NK-92 treated with Interleukin-12 subunit alpha and Interleukin-12 subunit beta, amount 100 ng/mL, for 24 hours (cell line): ENCODE results near the gene TMEM117.

ENCODE experiments used
- DNase-seq: peaks from one replicate; lab custom pipeline; 2025; lab: John Stamatoyannopoulos, UW

TMEM117 gene

DNA sequence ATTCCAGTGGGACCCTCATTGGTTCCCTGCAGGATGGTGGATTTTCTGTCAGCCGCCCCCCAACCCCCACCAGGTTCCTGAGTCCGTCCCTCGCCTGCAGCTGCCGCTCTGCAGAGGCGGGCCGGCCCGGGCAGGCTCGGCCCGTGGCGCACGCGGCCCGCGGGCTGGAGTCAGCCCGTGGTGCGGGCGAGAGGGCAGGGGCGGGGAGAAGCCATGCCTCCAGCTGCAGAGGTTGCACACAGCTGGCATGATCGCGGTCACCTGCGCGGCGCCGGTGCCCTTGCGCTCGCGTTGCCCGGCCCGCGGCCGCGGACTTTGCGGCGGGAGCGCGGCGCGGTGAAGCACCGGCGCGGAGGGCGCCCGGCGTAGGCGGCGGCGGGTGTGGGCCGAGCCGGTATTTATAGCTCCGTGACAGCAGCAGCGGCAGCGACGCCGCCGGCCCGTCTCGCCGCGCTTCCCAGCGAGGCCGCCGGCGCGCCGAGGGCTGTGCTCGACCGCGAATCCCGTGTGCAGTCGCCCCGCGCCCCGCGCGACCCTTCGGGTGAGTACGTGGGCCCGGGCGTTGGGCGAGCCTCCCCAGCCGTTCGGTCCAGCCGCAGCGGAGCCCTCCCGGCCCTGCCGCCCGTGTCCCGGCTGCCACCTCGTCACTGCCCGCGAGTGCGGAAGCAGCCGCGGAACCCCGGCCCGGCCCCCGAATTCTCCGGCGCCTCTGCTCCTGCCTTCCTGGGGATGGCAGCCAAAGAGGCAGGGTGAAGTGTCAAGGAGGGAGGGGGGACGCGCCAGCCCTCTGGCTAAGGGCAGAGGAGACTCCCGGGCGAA lies at the start of gene TMEM117:
Gene TMEM117, plus strand, starts transcription at position 426 of the 819 bp plus-strand sequence.
- DNase-seq: peak; percentile 19

DNA sequence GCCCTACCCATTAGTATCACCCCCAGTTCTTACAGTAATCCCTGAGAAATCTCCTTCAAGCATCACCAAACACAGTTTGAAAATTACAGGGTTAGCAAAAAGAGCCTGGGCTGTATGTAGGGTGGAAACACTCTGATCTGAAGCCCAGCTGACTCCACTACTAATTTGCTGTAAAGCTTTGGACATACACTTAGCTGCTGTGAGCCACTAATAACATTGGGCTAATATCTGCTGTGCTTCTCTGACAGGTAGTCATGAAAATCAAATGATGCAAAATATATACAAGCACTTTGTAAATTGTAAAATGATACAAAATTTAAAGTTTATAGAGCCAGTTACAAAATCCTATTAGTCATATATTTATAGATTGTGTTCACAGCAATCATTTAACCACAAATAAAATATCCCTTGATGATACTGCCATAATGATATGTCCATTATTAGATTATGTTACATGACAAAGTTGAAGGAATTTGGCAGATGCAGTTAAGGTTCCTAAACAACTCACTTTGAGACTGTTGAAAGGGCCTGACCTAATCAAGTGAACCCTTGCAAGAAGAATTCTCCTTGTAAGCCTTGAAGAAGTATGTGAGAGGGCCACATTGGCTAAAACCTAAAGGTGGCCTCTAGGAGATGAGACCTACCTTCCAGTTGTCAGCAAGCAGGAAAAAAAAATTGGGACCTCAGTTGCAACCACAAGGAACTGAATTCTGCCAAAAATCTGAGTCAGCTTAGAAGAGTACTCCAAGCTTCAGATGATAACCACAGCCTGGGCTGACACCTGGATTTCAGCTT lies 48.8 kb upstream of the TMEM117 start:
- no peak for DNase-seq

DNA sequence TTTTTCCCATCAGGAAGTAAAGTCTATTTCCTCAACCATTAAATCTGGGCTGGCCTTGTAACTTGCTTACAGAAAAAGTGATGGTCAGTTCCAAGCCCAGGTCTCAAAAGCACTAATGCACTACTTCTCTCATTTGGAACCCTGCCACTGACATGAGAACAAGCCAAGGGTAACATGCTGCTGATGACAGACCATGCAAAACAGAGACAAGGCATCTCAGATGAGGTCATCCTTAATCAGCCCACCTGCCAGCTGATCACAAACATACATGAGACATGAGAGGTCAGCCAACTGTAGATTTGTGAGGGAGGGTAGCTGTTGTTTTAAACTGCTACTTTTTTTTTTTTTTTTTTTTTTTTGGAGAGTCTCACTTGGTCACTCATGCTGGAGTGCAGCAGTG lies 45.9 kb upstream of the TMEM117 start:
- no peak for DNase-seq

DNA sequence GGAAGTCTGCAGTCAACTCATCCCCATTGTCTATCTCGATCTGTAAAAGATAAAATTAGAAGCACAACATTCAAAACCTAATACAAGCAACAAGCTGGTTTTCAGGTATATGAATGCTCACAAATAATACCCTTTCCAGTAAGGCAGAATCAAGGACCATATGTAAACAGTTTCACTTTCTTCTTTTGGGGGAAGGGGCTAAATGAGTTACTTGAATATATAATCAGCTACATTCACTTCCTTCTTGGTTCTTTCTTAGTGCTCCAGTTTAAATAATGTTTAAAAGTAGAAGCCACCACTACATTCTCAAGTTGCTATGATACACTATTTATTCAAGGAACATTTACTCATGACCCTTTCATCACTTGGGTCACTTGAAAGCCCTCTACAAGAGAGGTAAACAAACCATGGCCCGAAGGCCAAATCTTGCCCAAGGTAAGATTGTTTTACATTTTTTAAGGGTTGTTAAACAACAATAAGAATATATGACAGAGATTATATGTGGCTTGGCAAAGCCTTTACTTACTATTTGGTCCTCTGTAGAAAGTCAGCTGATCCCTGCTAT lies 40.1 kb upstream of the TMEM117 start:
- DNase-seq: no peak

DNA sequence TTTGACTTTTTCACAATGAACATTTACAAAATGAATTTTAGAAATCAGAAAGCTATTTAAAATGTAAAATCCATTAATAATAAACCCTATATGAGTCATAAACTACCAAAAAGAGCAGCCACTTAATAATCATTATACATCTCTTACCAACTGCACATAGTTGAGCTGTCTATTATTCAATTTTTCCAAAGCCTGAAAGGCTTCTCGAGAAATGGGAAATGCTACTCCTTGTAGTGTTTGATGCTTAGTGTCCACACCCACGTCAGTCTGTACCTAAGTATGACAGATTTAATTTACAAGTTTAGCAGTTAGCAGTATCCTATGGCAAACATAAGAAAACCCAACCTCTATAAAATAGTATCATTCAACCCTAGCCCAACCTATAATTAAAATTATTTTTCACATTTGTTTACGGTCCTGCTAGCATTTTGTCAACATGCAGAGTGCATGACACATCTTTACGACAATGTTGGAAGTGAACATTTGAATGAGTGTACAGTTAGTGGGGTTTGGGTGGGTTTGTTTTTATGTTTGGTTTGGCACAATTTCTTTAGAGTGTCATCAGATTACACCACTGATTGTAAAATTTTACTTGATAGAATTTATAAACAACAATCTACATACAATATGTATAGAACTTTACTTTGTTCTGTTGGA lies 38.2 kb upstream of the TMEM117 start:
- DNase-seq: no peak

DNA sequence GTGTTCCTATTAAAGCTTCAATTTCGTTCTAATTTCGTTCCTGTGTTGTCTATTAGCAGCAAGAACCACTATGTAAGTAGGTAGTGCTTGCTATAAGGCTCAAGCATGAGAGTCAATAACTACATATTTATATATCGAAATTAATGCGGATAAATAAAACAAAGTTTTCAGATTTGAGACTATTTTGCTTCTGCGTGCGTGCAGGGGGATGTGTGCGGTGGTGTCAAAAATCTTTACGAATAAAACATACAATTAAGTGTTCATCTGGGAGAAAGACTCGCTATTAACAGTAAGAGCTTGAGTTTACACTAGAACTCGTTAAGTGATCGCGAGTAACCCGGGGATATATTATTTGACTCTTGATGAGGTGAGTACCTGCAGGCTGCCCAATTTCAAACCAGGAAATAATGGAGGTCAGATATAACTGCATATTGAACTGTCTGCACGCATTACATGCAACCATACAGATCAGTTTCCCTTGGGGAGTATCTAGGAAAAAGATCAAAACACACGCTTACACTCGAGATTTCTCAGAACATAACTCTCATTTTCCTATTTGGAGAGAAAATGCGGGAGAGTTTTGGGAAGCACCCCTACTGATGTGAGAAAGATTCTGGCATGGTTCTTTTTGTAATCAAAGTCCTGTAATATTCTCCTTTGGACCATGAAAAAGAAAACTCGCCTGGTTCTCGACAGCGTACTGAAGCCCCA lies 30.6 kb upstream of the TMEM117 start:
- DNase-seq: no peak

DNA sequence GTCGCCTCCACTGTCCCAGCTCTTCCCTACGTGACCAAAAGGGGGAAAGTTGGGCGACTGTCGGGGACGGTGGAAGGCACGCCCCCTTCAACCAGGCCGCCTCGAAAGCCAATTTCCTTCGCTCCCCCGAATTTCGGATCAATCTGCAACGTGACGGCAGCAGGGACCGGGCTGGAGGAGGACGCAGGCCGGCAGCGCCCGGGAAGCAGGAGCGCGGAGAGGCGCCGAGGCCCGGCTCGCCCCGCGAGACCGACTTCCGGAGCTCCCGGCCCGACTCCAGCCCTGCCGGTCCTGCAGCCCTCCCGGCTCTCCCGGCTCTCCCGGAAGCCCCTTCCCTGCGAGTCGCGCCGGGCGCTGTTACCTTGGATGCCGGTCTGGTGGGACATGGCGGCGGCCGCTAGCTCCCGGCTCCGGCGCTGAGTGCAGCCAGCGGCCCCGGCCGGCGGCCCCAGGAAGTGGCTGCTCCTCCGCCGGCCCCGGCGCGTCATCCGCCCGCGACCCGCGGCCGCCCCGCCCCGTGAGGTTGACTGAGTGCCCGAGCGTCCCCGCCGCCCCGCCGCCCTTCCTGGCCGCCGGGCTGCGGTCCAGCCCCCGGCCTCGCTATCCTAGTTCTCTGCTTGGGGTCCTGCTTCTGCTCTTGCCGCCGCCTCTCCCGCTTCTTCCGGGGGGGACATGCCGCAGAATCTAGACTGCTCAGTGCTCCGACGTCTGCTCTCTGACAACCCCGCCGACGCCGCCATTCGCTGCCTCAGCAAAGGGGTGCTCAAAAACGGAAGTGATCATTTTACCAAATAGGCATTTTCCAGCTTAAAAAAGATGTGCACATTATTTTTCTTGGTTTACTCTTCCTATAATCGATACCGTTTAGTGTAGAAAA lies 29.8 kb upstream of the TMEM117 start, which contains the start of gene TWF1:
Gene TWF1, minus strand, starts transcription at position 458 of the 877 bp plus-strand sequence. Its CDS starts 72 bp downstream, at position 386.
- DNase-seq: peak; percentile 66

DNA sequence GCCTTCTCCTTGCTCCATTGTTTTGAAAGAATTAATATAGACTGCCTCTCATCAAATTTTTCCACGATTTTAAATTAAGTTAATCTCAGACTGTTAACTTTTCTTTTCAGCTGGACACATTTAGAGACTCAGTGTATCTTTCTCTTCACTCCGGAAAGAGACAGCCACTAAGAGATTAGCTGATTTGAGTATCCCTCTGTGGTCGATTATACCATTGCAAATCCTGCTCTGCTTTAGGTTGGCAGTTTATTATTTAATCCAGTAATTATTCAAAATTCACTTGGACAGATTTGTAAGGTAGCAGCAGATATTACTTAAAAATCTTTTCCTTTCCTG lies 29.2 kb upstream of the TMEM117 start:
- no peak for DNase-seq

DNA sequence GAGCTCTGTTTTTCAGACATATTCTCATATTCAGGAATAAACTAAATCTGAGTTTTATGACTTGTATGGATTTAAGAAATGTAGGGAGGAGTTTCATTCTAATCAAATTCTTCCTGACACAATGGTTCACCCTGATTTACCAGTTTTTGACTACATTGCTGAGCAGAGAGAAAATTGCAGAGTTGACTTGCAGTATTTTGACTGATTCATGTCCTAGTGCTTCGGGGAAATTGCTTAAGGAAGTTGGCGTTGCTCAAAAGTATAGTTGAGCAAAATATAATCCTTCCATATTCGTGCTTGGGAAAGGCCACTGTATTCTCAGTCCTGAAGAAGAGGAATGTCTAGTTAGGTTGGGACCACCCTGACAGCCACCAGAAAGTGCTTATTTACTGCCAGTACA lies 28.5 kb upstream of the TMEM117 start:
- DNase-seq: no peak

DNA sequence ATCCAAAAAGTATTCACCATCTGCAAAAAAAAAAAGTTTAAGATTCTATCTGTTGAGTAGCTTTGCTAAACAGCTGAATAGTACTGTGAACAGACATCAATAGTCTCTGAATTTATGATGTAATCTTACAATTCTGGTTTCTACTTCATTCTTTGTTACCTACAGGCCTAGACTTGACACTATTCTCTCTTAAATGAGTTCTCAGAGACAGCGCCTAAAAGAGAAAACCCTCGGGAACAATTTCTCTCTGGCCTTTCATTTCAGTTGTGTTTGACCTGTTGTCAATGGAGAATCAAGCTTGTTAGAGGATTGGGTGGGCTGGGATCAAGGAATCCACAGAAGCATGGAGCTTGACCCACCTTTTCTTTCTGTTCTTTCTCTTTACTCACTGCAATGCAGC lies 23.8 kb upstream of the TMEM117 start:
- DNase-seq: no peak

DNA sequence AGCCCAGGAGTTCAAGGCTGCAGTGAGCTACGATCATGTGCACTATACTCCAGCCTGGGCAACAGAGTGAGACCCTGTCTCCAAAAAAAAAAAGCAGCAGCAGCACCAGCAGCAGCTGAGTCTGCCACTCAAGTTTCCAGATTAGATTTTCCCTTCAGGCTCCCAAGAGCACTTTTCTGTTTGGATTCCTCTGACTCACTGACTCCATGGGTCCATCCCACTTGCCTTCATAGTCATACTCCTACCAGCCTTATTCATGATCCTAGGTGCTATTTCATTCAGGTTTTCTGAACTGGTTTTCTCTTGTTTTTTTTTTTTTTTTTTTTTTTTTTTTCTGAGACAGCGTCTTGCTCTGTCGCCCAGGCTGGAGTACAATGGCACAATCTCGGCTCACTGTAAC lies 23.0 kb upstream of the TMEM117 start:
- DNase-seq: no peak

DNA sequence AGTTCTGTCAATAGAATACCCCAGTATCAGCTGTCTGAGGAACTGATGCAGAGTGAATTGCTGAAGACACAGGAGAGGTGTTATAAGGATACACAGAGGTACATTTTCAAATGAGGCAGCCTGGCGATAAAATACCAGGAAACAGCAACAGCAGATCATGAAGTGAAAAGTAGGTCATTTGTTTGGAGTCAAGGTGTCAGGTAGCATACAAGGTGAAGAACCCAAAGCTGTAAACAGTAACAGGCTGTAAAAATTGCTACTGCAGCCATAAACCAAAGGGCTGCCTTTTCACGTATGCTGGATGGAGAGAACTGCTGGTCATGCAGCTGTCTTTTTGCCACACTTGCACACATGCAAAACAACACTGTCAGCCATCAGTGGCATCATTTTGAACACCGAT lies 20.5 kb upstream of the TMEM117 start:
- no peak for DNase-seq

DNA sequence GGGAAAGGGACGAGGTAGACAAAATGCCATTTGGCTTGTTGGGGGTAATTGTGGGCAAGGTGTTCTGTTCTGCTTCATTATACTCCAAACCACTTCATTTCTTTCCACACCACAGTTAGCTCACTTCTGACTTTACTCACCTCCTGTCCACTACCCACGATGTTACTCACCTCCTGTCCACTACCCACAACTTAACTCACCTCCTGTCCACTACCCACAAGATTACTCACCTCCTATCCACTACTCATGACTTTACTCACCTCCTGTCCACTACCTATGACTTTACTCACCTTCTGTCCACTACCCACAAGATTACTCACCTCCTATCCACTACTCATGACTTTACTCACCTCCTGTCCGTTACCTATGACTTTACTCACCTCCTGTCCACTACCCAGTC lies 19.7 kb upstream of the TMEM117 start:
- DNase-seq: no peak

DNA sequence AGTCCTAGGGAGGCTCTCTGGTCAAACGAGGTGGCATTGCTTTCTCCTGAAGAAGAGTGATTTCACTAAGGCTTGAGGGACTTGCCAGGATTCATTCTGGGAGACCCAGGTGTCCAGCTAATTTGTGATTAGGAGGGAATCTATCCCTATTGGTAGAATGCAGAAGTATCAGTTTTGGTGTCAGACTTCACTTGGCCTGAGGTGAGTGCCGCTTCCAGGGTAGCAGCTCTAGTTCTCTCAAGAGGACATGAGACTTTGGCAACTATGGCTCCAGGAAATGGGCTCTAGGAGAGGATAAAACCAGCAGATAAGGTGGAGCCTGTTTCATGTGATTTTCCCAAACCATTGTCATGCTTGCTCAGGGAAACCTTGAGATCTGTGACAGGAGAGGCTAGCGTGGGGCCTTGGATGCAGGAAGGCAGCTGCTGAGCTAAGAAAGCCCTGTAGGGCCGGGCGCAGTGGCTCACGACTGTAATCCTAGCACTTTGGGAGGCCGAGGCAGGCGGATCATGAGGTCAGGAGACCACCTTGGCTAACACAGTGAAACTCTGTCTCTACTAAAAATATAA lies 11.6 kb upstream of the TMEM117 start:
- DNase-seq: no peak

DNA sequence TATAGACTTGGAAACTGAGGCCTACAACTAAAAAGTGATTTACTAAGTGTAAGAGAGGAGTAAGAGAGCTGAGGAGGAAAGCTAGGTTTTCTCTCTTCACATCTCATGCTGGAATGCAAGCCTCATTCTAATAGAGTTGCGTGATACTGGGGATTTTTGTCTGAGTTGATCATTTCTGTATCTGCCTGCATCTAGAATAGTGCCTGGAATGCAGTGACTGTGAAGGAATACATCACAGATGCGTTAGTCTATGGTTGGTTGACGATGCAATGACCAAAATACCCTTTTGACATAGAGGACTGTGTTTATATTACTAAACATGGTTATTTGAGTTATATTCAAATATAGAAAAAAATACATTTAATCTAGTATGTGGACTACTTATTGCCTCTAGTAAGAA lies 9.2 kb upstream of the TMEM117 start:
- DNase-seq: no peak

DNA sequence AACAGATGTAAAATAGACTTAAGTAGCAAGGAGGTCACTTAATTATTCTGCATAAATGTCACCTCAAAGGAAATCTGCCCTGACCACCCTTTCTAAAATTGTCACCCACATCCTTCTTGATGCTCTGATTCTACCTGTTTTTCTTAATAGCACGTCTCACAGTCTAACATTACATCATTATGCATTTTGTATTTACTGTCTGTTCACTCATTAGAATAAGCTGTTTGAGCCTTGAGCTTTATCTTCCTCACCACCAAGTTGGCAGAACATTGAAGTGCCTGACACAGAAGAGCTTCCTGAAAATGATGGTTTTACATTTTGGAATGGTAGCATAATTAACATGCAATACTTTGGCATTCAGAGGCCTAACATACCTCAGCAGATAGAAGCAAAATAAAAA lies 8.8 kb upstream of the TMEM117 start:
- DNase-seq: no peak

DNA sequence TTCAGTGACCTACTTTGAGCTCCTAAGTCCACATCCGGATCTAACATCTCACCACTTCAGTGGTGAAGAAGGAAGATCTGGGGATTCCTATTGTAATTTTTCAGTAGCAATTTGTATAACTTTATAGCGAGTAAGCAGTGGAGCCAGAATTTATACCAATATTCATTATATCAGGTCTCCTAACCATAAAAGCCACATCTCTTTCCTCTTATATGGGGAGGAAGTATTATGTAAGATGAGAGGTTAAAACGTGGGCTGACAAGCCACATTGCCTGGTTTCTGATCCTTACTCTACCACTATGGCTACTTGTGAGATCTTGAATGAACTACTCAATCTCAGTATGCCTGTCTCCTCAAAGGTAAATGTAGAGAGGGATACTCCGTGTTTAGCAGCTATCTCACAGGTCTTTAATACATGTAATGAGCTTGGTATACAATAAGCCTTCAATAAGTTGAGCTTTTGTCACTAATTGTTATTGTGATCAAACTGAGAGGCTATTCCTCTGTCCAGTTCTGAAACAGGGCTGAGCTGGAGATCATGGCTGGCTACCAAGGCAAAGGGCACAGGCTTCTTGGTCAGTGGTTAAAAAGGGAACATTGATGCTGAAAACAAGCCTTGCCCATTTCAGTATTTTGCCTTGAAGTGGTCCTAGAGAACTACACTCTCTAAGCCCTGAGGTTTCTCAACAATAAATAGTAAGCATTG lies 3.3 kb upstream of the TMEM117 start:
- no peak for DNase-seq

DNA sequence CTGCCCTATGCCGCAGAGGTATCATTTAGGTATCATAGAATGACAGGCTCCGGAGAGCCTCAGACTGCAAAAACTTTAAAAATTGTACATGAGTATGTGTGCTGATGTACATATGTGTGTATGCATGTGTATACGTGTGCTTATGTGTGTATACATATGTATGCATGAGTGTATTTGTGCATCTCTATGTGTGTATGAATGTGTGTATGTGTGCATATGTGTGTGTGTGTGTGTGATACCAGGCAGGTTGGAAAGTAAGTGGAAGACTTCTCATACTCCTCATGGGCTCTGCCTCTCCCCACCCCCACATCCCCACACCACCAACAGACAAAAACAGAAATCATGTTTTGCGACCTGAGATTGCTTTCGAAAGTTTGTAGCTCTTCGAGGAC lies 621 bp upstream of the TMEM117 start:
- DNase-seq: no peak

DNA sequence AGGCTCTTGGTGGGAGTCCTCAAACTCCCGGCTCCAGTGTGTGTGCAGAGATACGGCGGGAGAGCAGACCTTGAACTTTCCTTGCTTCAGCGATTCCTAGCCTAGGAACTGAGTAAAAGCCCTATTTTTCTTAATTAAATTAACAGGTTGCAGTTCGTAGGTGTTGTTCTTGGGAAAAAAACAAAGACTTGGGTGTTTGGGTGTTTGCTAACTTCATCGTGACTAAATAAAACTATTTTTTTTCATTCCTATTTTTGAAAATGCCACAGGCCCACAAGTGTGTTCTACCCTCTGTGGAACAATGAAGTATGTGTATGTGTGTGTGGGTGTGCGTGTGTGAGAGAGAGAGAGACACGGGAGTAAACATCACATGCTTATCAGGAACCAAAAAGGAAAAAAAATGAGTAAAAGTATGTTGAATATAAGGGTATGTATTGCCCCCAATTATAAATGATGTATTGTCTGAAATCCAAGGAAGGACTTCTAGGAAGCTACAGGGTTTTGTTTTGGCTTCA lies 651 bp downstream of the TMEM117 start:
- DNase-seq: no peak

DNA sequence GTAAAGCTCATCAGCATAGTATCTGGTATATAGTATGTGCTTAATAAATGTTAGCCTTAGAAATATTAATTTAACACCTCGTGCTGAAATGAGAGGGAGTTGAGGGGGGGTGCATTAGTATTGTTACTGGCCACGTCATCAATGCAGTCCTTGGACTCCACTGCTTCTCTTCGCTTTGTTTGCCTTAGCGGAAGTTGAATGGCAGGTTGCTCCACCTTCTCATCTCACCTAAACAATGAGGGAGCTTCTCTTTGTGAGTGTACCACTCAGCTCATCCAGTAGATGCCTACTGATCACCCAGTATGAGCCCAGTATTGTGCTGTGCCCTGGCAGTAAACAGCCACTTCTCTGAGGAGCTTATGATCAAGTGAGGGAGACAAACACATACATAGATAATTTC lies 4.5 kb downstream of the TMEM117 start:
- no peak for DNase-seq
